Hepatocyte (in vitro differentiated cells): ENCODE results near the gene GTSE1.

Experiments used
- CTCF ChIP-seq: fragments of 200-600 bp; sonication (generic); IDR thresholded peaks from 2 replicates; pipeline ENCODE4 v1.5.1; 2016; ENCODE audit warnings: antibody characterized with exemption, mild to moderate bottlenecking; ENCODE audit not compliant: poor library complexity
- EZH2 ChIP-seq: fragments of 200-600 bp; sonication (generic); IDR thresholded peaks from 2 replicates; pipeline ENCODE4 v1.6.1; 2016; ENCODE audit warnings: antibody characterized with exemption, mild to moderate bottlenecking, borderline replicate concordance
- EZH2phosphoT487 ChIP-seq: fragments of 200-600 bp; sonication (generic); IDR thresholded peaks from one replicate; pipeline ENCODE4 v1.6.1; 2018; ENCODE audit warnings: antibody characterized with exemption, mild to moderate bottlenecking, low read depth, moderate library complexity; ENCODE audit not compliant: unreplicated experiment, severe bottlenecking

- TF ChIP-seq CTCF = no peak
- TF ChIP-seq EZH2 = no peak
- no peak for TF ChIP-seq EZH2phosphoT487
Measured at GRCh38 chr22:46351767-46352166, 55.1 kb downstream of the GTSE1 start.
